GM18870 (cell line): ENCODE measurements around the gene CEP112.
"Not testable (repeated sequence)": the region's sequence is repeated elsewhere in the genome, so short reads cannot be mapped to it uniquely, and the experiment has no call there.

ENCODE experiments used
- ATAC-seq: cut with Tn5 transposase; IDR thresholded peaks from one replicate; pipeline ENCODE4 v1.9.1; 2021; ENCODE audit warnings: moderate library complexity; ENCODE audit not compliant: unreplicated experiment

The CEP112 gene

GRCh38 chr17:65841089-65841488 is 350.8 kb downstream of the CEP112 start:
- ATAC-seq = no peak

- ATAC-seq = not testable (repeated sequence)
These were observed 354.7 kb downstream of the CEP112 start for GRCh38 chr17:65837232-65837631.

GRCh38 chr17:65833214-65833613 is 358.7 kb downstream of the CEP112 start:
- ATAC-seq = no peak

- ATAC-seq = no peak
These were observed 361.6 kb downstream of the CEP112 start for GRCh38 chr17:65830356-65830755.

- ATAC-seq = not testable (repeated sequence)
These were observed 365.4 kb downstream of the CEP112 start for GRCh38 chr17:65826577-65826976.

GRCh38 chr17:65824901-65825300 is 367.0 kb downstream of the CEP112 start:
- no peak for ATAC-seq

- no peak for ATAC-seq
These were observed 368.2 kb downstream of the CEP112 start for GRCh38 chr17:65823713-65824112.

- no peak for ATAC-seq
These were observed 371.1 kb downstream of the CEP112 start for GRCh38 chr17:65820811-65821210.

GRCh38 chr17:65820306-65820705 is 371.6 kb downstream of the CEP112 start:
- ATAC-seq = no peak

- ATAC-seq = no peak
These were observed 372.1 kb downstream of the CEP112 start for GRCh38 chr17:65819810-65820209.

- no peak for ATAC-seq
These were observed 374.0 kb downstream of the CEP112 start for GRCh38 chr17:65817951-65818350.

- no peak for ATAC-seq
These were observed 377.5 kb downstream of the CEP112 start for GRCh38 chr17:65814418-65814817.

GRCh38 chr17:65813306-65813705 is 378.6 kb downstream of the CEP112 start:
- no peak for ATAC-seq

GRCh38 chr17:65811043-65811442 is 380.9 kb downstream of the CEP112 start:
- no peak for ATAC-seq

GRCh38 chr17:65809366-65809765 is 382.6 kb downstream of the CEP112 start:
- ATAC-seq = no peak

GRCh38 chr17:65808566-65808965 is 383.4 kb downstream of the CEP112 start:
- not testable (repeated sequence) for ATAC-seq

- no peak for ATAC-seq
These were observed 384.6 kb downstream of the CEP112 start for GRCh38 chr17:65807361-65807760.

- ATAC-seq = no peak
These were observed 390.4 kb downstream of the CEP112 start for GRCh38 chr17:65801513-65801912.

GRCh38 chr17:65800655-65801054 is 391.3 kb downstream of the CEP112 start:
- ATAC-seq = no peak

GRCh38 chr17:65799869-65800268 is 392.1 kb downstream of the CEP112 start:
- no peak for ATAC-seq

GRCh38 chr17:65799454-65799853 is 392.5 kb downstream of the CEP112 start:
- no peak for ATAC-seq

GRCh38 chr17:65797809-65798208 is 394.1 kb downstream of the CEP112 start:
- no peak for ATAC-seq

- ATAC-seq = no peak
These were observed 394.8 kb downstream of the CEP112 start for GRCh38 chr17:65797101-65797500.

GRCh38 chr17:65794572-65794971 is 397.4 kb downstream of the CEP112 start:
- no peak for ATAC-seq
